ENCODE measurements around the gene RAB9B.

DNA sequence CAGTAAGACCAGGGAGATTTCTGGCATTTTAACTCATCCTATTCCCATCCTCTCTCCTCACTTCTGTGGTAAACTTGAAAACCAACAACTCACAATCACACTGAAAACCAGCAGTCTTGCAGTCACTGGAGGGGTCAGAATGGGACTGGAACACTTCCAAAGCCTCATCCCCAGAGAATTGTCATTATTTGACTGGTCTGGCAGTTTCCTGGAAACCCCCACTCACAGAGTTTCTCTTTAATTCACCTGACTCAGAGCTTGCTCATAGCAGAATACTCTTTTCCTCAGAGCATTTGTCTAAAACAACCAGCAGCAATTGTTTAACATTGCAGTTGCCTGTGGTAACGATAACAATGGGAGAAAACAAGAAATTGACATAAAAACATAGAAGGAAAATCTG is 7.3 kb upstream of the RAB9B start:
- TF ChIP-seq, protein P1, sequence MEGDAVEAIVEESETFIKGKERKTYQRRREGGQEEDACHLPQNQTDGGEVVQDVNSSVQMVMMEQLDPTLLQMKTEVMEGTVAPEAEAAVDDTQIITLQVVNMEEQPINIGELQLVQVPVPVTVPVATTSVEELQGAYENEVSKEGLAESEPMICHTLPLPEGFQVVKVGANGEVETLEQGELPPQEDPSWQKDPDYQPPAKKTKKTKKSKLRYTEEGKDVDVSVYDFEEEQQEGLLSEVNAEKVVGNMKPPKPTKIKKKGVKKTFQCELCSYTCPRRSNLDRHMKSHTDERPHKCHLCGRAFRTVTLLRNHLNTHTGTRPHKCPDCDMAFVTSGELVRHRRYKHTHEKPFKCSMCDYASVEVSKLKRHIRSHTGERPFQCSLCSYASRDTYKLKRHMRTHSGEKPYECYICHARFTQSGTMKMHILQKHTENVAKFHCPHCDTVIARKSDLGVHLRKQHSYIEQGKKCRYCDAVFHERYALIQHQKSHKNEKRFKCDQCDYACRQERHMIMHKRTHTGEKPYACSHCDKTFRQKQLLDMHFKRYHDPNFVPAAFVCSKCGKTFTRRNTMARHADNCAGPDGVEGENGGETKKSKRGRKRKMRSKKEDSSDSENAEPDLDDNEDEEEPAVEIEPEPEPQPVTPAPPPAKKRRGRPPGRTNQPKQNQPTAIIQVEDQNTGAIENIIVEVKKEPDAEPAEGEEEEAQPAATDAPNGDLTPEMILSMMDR (IDR thresholded peaks at IDR 0.05), result no peak
- no peak for TF ChIP-seq EP300 (IDR thresholded peaks at IDR 0.05)
